GM12878 (cell line): ENCODE data around the gene MTM1.

Experiments used
- CEBPZ ChIP-seq: fragments of 150-350 bp; IDR thresholded peaks from 2 replicates; pipeline ENCODE4 v1.6.1; 2016; ENCODE audit warnings: low read depth, low read length
- CTCF ChIP-seq, 3 experiments: IDR thresholded peaks in 2 of 3; conservative IDR thresholded peaks in 1 of 3; 2 replicates each; pipeline ENCODE4 v1.5.1; 2011; ENCODE audit warnings: low read depth in 3 of 3, low read length in 3 of 3, mild to moderate bottlenecking in 3 of 3, control low read depth in 2 of 3, moderate library complexity in 2 of 3, inconsistent platforms in 1 of 3, mixed read lengths in 1 of 3; ENCODE audit not compliant: control insufficient read depth in 2 of 3, insufficient read depth in 1 of 3; ENCODE audit errors: extremely low read depth in 1 of 3
- MLLT1 ChIP-seq: fragments of 450-650 bp; IDR thresholded peaks from 2 replicates; pipeline ENCODE4 v1.6.1; 2016; ENCODE audit warnings: mild to moderate bottlenecking
- POLR2A ChIP-seq: IDR thresholded peaks from 2 replicates; pipeline ENCODE4 v1.6.1; 2011; ENCODE audit warnings: low read depth, mild to moderate bottlenecking, low read length
- RAD21 ChIP-seq: IDR thresholded peaks from 2 replicates; pipeline ENCODE4 v1.6.1; 2011; ENCODE audit warnings: mild to moderate bottlenecking, low read depth, low read length, moderate library complexity; ENCODE audit not compliant: insufficient read depth
- SRF ChIP-seq, 2 experiments: IDR thresholded peaks; 2 replicates each; pipeline ENCODE4 v1.6.1; 2011; ENCODE audit warnings: low read depth in 2 of 2, low read length in 2 of 2, mild to moderate bottlenecking in 1 of 2, moderate library complexity in 1 of 2

GRCh38 chrX:150712619-150713018, 144.2 kb downstream of the MTM1 start:
- TF ChIP-seq POLR2A, result no peak
- no peak for TF ChIP-seq CEBPZ
- no peak for TF ChIP-seq CTCF (IDR thresholded peaks at IDR 0.05 in 2 of 3, conservative IDR thresholded peaks at IDR 0.05 in 1 of 3; ENCODE audit: control insufficient read depth in 2 of 3, extremely low read depth in 1 of 3, insufficient read depth in 1 of 3, low read depth in 3 of 3, low read length in 3 of 3)
- no peak for TF ChIP-seq RAD21
- no peak for TF ChIP-seq SRF (IDR thresholded peaks at IDR 0.05; ENCODE audit: low read depth in 2 of 2, low read length in 2 of 2)
- no peak for TF ChIP-seq MLLT1
